Keratinocyte (primary cell): ENCODE results near the gene IGFBP4. TPM values are rescaled to one million over a fixed set of nuclear protein-coding genes. Genes with fewer than 3 reads are reported as not detected.

Experiments
- DNase-seq: peaks from one replicate; pipeline ENCODE4 v3.0.0-alpha.2; 2011; ENCODE audit warnings: low read depth, missing footprints, low spot score
- FAIRE-seq: peaks from 2 replicates; lab custom pipeline; 2011; peaks lifted over from hg19 to GRCh38; lab: Jason Lieb, UNC
- H2AFZ ChIP-seq: 2 replicates; pipeline ENCODE4 v1.6.0; 2012; ENCODE audit warnings: low read length, control low read depth, inconsistent platforms; ENCODE audit not compliant: control insufficient read depth
- H3K27ac ChIP-seq: 2 replicates; pipeline ENCODE4 v1.5.1; 2011; ENCODE audit warnings: low read length; ENCODE audit not compliant: control insufficient read depth, insufficient read depth
- H3K27me3 ChIP-seq: 3 replicates; pipeline ENCODE4 v1.6.0; 2011; ENCODE audit warnings: low read length; ENCODE audit not compliant: control insufficient read depth, insufficient read depth; ENCODE audit errors: extremely low read depth
- H3K36me3 ChIP-seq, 2 experiments: 2 replicates in 1 of 2; 3 replicates in 1 of 2; pipeline ENCODE4 v1.5.1; 2011; ENCODE audit warnings: low read length in 2 of 2, mild to moderate bottlenecking in 1 of 2; ENCODE audit not compliant: control insufficient read depth in 2 of 2, insufficient read depth in 2 of 2; ENCODE audit errors: extremely low read depth in 1 of 2
- H3K4me1 ChIP-seq: 3 replicates; pipeline ENCODE4 v1.5.1; 2011; ENCODE audit warnings: low read length; ENCODE audit not compliant: control insufficient read depth, insufficient read depth; ENCODE audit errors: extremely low read depth
- H3K4me2 ChIP-seq: 3 replicates; pipeline ENCODE4 v1.6.0; 2011; ENCODE audit warnings: low read depth, low read length; ENCODE audit not compliant: control insufficient read depth, insufficient read depth; ENCODE audit errors: extremely low read depth
- H3K4me3 ChIP-seq, 3 experiments: fragments of 200-600 bp in 1 of 3; sonication (generic) in 1 of 3; 2 replicates in 2 of 3; 3 replicates in 1 of 3; pipeline ENCODE4 v1.5.1; 2011 to 2016; ENCODE audit warnings: low read length in 3 of 3, mild to moderate bottlenecking in 3 of 3, control low read depth in 2 of 3, inconsistent platforms in 1 of 3, low read depth in 1 of 3, mixed read lengths in 1 of 3, mixed run types in 1 of 3, moderate library complexity in 1 of 3; ENCODE audit not compliant: control insufficient read depth in 2 of 3, insufficient read depth in 2 of 3; ENCODE audit errors: extremely low read depth in 1 of 3
- H3K79me2 ChIP-seq: 2 replicates; pipeline ENCODE4 v1.6.0; 2012; ENCODE audit warnings: low read length; ENCODE audit not compliant: control insufficient read depth, insufficient read depth
- H3K9ac ChIP-seq: 3 replicates; pipeline ENCODE4 v1.6.0; 2011; ENCODE audit warnings: low read length; ENCODE audit not compliant: control insufficient read depth, insufficient read depth; ENCODE audit errors: extremely low read depth
- H3K9me1 ChIP-seq: 3 replicates; pipeline ENCODE4 v1.6.0; 2011; ENCODE audit warnings: low read length; ENCODE audit not compliant: control insufficient read depth, insufficient read depth; ENCODE audit errors: extremely low read depth
- H3K9me3 ChIP-seq: 2 replicates; pipeline ENCODE4 v1.5.1; 2012; ENCODE audit warnings: low read depth, low read length; ENCODE audit not compliant: control insufficient read depth
- H4K20me1 ChIP-seq: 3 replicates; pipeline ENCODE4 v1.6.0; 2011; ENCODE audit warnings: low read length; ENCODE audit not compliant: control insufficient read depth, insufficient read depth; ENCODE audit errors: extremely low read depth
- CTCF ChIP-seq, 3 experiments: IDR thresholded peaks in 1 of 3; conservative IDR thresholded peaks in 1 of 3; optimal IDR thresholded peaks in 1 of 3; 2 replicates in 2 of 3; 3 replicates in 1 of 3; pipeline versions ENCODE3 to v1.5.1; 2011; ENCODE audit warnings: low read length in 3 of 3, mild to moderate bottlenecking in 3 of 3, moderate library complexity in 2 of 3, control low read depth in 1 of 3, inconsistent platforms in 1 of 3; ENCODE audit not compliant: insufficient read depth in 2 of 3; ENCODE audit errors: extremely low read depth in 1 of 3
- EZH2 ChIP-seq: IDR thresholded peaks from one replicate; pipeline ENCODE4 v1.6.1; 2012; ENCODE audit warnings: inconsistent platforms, mild to moderate bottlenecking, low read length, moderate library complexity
- dilution Hi-C: fragments of 300-500 bp; cut with MboI; formaldehyde crosslinking; loops from one replicate; pipeline ENCODE4 v1.7.0; 2020; ENCODE audit warnings: low sequenced_read_pairs; ENCODE audit not compliant: extremely low pct_ligation_motif_present
- polyA plus RNA-seq, 5 experiments: library from polyadenylated mRNA; depleted of rRNA in 3 of 5; stranded (reverse) in 3 of 5; stranded (forward) in 1 of 5; unstranded in 1 of 5; fragments of >200 nt; gene quantifications; 1 replicate in 1 of 5; 2 replicates in 3 of 5; 3 replicates in 1 of 5; pipeline versions ENCODE4 v1.2.1 to v1.2.3, GENCODE V29; 2011 to 2012; ENCODE audit warnings: missing spikeins in 2 of 5, low read depth in 1 of 5, low replicate concordance in 1 of 5

The IGFBP4 gene
- polyA plus RNA-seq, 1 donor (not counting 4 experiments of a cell fraction or from before 2014, with no cell fraction given): 6.0 TPM

DNA sequence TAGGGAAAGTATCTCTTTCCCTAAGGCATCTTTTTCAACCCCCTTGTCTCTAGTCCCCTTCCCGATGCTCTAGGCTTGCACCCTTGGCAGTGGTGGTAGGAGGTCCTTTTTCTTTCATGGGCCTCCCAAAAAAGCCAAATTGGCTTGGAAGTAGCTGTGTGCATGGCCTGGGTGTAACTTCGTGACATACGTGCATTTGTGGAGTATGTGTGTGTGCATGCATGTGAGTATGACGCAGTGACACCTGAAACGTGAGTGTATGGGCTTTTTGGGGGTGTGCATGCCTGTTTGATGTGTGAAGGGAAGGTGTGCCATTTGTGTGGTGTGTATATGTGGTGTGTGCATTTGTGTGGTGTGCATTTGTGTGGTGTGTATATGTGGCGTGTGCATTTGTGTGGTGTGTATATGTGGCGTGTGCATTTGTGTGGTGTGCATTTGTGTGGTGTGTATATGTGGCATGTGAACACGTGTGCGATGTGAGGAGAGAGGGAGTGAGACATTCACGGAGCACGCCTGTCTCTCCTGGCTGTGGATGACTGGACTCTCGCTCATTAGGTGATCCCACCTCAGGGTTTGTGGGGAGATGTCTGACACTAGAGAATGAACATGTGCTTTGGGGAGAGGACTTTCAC is 15.7 kb downstream of the IGFBP4 start:
- Histone ChIP-seq H4K20me1 (no peaks in the 10 kb centered on the region), H2AFZ (no peak overlapping the region), H3K4me3 (no peak overlapping the region), H3K9ac (no peak overlapping the region), H3K27me3 (peaks cover 6% of the 10 kb centered on the region), H3K4me1 (peaks cover 25% of the 10 kb centered on the region), H3K9me1 (no peaks in the 10 kb centered on the region), H3K79me2 (no peaks in the 10 kb centered on the region), H3K36me3 (no peaks in the 10 kb centered on the region), H3K4me2 (no peak overlapping the region), H3K27ac (no peak overlapping the region), H3K9me3 (no peaks in the 10 kb centered on the region)
- DNase-seq (no peak), FAIRE-seq (peak; percentile 67)
- dilution Hi-C loops: no loop called here
- TF ChIP-seq CTCF (optimal IDR thresholded peaks at IDR 0.05 in 1 of 3, IDR thresholded peaks at IDR 0.05 in 1 of 3, conservative IDR thresholded peaks at IDR 0.05 in 1 of 3; ENCODE audit: extremely low read depth in 1 of 3, insufficient read depth in 2 of 3, low read length in 3 of 3) (no peak), EZH2 (no peak)

DNA sequence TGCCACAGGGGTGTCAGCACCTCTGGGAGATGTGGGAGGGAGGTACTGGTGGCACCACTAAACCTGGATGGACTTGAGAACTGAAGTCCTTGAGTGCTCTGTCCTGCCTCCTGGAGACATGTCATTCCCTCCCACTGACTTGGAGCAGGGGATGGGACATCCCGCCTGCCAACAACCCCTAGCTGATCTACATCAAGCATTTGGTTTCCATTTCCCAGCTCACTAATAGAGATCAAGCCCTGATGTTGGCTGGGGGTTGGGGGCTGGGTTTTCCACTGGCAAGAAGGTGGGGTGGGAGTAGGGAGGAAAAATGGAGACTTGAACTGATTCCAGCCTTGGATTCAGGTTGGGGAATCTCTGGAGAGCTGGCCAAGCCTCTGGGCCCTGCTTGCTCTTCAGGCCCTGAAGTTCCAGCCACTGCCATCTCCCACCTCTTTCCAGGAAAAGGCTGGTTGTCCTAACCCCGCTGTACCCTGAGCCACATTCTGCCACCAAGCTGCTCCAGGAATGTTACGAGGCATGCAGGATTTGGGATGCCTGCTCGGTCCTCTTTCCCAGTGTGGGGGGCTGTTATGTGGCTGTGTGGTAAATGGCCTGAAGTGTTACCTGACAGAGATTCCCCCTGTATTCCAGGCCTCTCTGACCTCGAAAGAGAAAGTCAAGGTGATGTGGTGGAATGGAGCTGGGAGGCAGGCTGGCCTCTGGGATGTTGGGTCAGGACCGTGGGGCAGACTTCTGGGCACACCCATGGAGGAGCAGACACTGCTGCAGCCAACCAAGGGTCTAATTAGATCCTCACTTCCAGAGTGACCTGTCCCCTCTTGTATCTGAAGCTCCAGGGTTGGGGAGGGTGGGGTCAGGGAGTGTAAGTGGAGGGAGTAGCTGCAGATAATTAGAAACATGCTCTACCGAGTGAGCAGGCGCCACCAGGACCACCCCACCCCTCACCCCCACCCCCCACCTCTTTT is 16.7 kb downstream of the IGFBP4 start:
- H3K4me3 ChIP-seq: no peak overlapping the region
- H3K9me1 ChIP-seq: no peaks in the 10 kb centered on the region
- dilution Hi-C loops: no loop called here
- H3K79me2 ChIP-seq: no peaks in the 10 kb centered on the region
- FAIRE-seq: no peak
- no peak for DNase-seq
- H3K4me1 ChIP-seq: peaks cover 18% of the 10 kb centered on the region
- H3K9ac ChIP-seq: no peak overlapping the region
- H2AFZ ChIP-seq: no peak overlapping the region
- no peaks in the 10 kb centered on the region for H3K36me3 ChIP-seq
- H3K27me3 ChIP-seq: peaks cover 6% of the 10 kb centered on the region
- TF ChIP-seq CTCF (optimal IDR thresholded peaks at IDR 0.05 in 1 of 3, IDR thresholded peaks at IDR 0.05 in 1 of 3, conservative IDR thresholded peaks at IDR 0.05 in 1 of 3; ENCODE audit: extremely low read depth in 1 of 3, insufficient read depth in 2 of 3, low read length in 3 of 3) (no peak), EZH2 (no peak)
- H3K27ac ChIP-seq: no peak overlapping the region
- no peaks in the 10 kb centered on the region for H3K9me3 ChIP-seq
- no peaks in the 10 kb centered on the region for H4K20me1 ChIP-seq
- no peak overlapping the region for H3K4me2 ChIP-seq
